NCI-H1105 treated with DMSO at 0.1 percent for 48 hours (cell line): ENCODE data around the gene ZNF443.
"Not testable (repeated sequence)": the region's sequence is repeated elsewhere in the genome, so short reads cannot be mapped to it uniquely, and the experiment has no call there.

ENCODE experiments used
- DNase-seq: peaks from one replicate; lab custom pipeline; 2025; lab: John Stamatoyannopoulos, UW

ZNF443 gene

DNA sequence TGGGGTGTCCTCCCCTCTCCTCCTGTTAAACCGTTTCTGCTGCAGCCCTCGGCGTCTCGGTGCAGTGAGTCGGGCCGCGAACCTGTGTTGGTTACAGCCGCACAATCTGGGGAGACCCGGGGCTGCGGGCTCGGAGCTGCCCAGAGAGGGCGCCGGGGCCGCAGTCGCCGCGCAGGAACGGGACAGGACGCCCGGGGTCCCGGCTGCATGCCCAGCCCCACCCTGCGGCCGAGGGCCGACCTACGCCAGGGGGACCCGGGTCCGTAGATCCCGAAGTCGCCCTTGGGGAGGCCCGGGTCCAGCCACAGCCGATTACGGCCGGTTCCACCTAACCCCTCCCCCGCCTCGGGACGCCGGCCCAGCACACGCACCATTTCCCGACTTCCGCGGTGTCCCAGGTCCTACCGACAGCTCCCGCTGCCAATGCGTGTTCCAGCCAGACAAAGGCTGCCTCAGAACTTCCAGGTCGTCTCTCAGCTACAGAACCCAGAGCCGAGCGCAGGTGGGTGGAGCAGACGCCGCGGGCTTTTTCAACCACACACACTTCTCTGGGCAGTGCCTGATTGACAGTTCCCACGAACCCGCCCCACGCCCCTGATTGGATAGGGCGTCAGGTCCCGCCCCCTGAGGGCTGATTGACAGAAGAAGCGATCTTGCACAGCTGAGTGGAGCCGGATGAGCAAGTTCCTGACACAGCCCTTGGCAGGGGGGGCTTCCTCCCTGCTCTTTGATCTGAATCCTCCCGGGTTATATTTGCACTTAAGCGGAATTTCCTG is at the start of gene ZNF443:
ZNF443 (minus strand) TSS at position 481 of the 776 bp plus-strand sequence; CDS start at position 374, 107 bp downstream.
- peak; percentile 96 for DNase-seq

GRCh38 chr19:12486265-12486783 is 45.5 kb upstream of the ZNF443 start:
- not testable (repeated sequence) for DNase-seq

GRCh38 chr19:12485571-12485970 is 44.8 kb upstream of the ZNF443 start:
- no peak for DNase-seq

DNA sequence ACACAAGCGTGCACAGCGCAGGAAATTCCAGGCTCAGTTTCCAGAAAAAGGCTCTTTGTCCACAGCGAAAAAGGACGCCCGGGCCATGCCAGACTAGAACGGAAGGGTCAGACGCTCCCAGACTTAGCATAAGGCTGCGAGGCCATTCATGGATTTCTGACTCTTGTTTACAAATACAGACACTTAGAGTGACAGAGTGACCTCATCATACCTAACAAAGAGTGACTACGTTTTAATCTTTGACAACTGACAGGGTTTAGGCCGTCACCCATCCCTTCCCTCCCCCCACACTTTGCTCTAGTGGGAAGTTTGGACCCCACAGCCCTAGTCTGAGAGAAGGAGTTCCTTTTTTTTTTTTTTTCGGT is 44.2 kb upstream of the ZNF443 start:
- DNase-seq: no peak

DNA sequence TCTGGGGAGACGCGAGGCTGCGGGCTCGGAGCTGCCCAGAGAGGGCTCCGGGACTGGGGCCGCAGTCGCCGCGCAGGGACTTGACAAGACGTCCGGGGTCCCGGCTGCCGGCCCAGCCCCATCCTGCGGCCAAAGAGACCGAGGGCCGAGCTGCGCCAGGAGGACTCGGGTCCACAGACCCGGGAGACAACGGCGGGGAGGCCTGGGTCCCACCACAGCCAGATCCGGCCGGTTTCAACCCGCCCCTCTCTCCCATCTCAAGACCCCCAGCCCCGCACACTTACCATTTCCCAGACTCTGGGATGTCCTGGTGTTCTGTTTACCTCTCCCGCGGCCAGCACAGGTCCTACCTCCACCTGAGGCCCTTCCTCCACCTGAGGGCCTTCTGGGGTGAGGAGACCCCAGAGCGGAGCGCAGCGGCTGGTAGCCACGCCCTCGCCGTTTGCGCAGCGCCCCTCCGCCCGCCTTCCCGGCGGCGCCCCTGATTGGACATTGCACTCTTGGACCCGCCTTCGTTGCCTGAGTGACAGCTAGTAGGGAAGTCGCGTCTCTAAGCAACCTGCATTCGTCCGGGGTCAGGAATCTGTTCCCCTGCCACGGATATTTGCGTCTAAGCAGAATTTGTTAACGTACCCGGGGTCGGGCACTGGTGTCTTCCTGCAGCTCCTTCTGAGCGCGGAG is 43.7 kb upstream of the ZNF443 start, which contains the start of gene ZNF709:
ZNF709 (minus strand) TSS at position 446 of the 681 bp plus-strand sequence; CDS start at position 287, 159 bp downstream.
- peak; percentile 95 for DNase-seq

GRCh38 chr19:12484011-12484370 is 43.2 kb upstream of the ZNF443 start:
- no peak for DNase-seq

- no peak for DNase-seq
These were observed 41.7 kb upstream of the ZNF443 start for GRCh38 chr19:12482509-12482886.

- no peak for DNase-seq
These were observed 41.1 kb upstream of the ZNF443 start for GRCh38 chr19:12481781-12482508.

GRCh38 chr19:12478234-12478941 is 37.6 kb upstream of the ZNF443 start:
- DNase-seq: no peak

DNA sequence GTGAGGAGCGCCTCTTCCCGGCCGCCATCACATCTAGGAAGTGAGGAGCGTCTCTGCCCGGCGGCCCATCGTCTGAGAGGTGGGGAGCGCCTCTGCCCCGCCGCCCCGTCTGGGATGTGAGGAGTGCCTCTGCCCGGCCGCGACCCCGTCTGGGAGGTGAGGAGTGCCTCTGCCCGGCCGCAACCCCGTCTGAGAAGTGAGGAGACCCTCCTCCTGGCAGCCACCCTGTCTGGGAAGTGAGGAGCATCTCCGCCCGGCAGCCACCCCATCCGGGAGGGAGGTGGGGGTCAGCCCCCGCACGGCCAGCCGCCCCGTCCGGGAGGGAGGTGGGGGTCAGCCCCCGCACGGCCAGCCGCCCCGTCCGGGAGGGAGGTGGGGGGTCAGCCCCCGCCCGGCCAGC is 26.8 kb upstream of the ZNF443 start:
- DNase-seq: not testable (repeated sequence)

GRCh38 chr19:12465211-12465610 is 24.4 kb upstream of the ZNF443 start:
- DNase-seq: no peak

DNA sequence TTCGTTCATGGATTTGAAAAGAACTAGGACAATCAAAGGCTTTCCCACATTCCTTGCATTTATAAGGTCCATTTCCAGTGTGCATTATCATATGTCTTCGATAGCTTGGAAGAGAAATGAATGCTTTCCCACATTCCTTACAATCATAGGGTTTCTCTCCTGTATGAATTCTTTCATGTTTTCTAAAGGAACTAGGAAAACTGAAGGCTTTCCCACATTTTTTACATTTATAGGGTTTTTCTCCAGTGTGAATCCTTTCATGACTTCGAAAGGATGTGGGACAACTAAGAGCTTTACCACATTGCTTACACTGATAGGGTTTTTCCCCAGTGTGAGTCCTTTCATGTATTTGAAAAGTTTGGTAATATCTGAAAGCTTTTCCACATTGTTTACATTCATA is 23.9 kb upstream of the ZNF443 start:
- DNase-seq: no peak

GRCh38 chr19:12464139-12464538 is 23.3 kb upstream of the ZNF443 start:
- not testable (repeated sequence) for DNase-seq

DNA sequence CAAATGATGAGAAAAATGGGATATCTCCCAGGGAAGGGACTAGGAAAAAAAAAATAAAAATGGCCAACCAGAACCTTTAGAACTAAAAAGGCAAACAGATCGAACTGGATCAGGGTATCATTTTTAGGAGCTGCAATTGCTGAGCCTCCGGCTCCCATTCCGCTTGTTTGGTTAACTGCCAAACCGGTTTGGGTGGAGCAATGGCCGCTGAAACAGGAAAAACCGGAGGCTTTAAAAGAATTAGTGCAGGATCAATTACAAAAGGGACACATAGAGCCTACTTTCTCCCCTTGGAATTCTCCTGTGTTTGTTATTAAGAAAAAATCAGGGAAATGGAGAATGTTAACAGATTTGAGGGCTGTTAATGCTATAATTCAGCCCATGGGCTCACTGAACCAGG is 12.7 kb upstream of the ZNF443 start:
- no peak for DNase-seq

GRCh38 chr19:12450844-12451243 is 10.0 kb upstream of the ZNF443 start:
- DNase-seq: no peak

- no peak for DNase-seq
These were observed 8.0 kb upstream of the ZNF443 start for GRCh38 chr19:12448808-12449207.

DNA sequence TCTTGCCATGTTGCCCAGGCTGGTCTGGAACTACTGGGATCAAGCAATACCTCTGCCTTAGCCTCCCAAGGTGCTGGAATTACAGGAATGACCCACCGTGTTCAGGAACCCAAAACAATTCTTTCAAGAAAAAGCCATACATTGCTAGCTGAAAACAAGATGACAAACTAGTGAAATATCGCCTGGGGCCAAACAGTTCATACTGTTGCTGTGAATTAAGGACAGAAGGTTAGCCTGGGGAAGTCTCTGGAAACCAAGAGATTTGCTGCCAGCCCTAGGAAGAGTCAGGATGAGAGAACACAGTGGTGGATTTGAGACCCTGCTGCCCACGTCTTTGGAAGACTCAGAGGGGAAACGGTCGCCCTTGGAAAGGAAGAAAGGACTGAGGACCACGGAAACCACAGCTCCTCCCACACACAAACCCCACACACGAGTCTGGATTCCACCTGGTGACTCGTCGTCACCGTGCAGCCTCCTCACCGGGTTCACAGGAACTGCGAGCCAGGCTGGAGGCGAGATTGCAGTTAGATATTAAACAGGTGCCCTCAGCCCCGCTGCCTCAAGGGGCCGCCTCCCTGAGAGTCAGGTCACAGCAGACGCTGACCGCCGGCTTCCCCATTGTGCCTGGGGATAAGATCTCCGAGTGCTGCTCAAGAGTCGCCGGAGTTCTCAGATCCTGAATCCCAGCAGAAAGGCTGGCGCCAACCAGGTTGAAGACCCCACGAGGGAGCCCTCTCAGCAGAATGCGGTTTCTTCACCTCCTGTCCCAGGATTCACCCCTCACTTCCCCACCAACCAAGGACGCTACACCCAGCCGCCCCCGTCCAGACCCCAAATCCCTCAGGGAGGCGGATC is 908 bp downstream of the ZNF443 start:
- DNase-seq: peak; percentile 11

- DNase-seq: not testable (repeated sequence)
These were observed 10.0 kb downstream of the ZNF443 start for GRCh38 chr19:12430726-12431299.

DNA sequence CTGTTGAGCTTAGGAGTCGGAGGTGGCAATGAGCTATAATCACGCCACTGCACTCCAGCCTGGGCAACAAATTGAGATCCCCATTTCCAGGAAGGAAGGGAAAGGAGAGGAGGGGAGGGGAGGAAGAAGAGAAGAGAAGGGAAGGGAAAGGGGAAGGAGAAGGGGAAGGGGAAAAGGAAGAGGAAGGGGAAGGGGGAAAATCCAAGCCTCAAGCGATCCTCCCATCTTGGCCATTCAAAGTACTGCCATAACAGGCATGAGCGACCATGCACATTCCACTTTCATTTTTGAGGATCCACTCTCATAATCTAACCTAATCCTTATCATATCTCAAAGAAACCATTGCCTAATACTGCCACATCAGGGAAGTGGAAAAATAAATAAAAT is 14.9 kb downstream of the ZNF443 start:
- no peak for DNase-seq

GRCh38 chr19:12425236-12425887 is 15.5 kb downstream of the ZNF443 start:
- no peak for DNase-seq
